ENCODE data around the gene DAAM2.

DAAM2 gene

DNA sequence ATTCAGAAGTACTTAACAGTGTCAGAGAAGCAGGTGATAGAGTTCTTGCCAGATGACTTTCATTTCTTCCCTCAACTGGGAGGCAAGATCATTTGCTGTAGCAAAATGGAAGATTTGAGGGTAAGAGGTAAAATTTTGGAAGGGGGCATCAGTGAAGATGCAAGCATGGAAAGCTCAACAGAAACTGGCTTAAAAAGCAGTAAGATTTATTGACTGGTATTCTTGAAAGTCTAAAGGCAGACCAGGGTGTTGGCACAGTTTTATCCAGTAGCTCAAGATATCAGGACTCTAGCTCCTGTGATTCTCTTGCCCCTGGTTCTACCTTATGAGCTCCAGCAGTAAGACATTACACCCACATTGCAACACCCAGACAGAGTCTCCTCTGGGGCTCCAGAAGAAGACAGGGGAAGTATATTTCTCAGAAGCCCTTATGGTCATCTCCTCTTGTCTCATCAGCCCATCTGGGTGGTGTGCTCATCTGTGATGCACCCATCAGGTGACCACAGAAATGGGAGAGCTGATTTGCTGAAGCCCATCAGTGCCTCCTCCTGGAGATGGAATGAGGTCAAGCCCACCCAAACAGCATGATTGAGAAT, 158.0 kb downstream of the DAAM2 start:
- Mint-ChIP-seq H3K4me3 (no peak overlapping the region), H3K4me1 (ENCODE audit: low read depth) (no peaks in the 10 kb centered on the region), H3K27ac (no peak overlapping the region), H3K36me3 (ENCODE audit: low read depth) (no peaks in the 10 kb centered on the region), H3K9me3 (no peaks in the 10 kb centered on the region), H3K27me3 (peaks cover 8% of the 10 kb centered on the region)
- no peak for DNase-seq

DNA sequence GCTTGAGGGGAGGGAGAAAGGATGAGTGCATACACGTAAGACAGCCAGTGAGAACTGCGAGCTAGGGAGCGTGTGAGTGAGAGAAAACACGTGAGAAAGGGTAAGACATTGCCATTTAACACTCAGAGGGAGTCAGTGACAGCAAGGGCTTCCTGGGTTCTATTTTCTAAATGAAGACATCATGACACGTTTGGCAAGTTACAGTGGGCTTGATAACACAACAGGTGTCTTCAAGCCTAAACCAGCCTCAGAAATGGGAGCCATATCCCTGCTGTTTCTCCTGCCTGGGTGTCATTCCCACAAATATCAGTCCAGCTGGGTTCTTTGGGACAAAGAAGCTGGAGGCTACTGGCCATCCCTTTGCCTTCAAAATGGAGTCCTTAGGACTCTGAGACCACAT, 159.0 kb downstream of the DAAM2 start:
- no peak for DNase-seq
- Mint-ChIP-seq H3K27me3 (peaks cover 11% of the 10 kb centered on the region), H3K4me3 (no peak overlapping the region), H3K36me3 (ENCODE audit: low read depth) (no peaks in the 10 kb centered on the region), H3K27ac (no peak overlapping the region), H3K4me1 (ENCODE audit: low read depth) (no peaks in the 10 kb centered on the region), H3K9me3 (no peaks in the 10 kb centered on the region)

DNA sequence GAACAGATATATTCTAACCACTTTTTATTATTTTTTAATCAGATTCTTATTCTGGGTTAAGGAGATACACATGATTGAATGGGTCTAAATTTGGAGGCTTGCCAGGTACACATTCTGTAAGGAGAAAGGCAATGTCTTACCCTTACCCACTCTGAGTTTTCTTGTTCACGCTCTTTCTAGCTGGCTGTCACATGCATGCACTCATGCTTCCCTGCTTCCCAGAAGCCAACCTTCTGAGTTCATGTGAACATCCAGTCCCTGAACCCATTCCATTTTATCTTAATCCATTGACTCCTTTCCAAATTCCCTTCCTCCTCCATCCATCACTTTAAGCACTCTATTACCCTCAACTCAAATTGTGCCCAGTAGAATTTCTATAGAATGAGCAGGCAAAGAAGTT, 159.5 kb downstream of the DAAM2 start:
- Mint-ChIP-seq H3K27me3 (peaks cover 15% of the 10 kb centered on the region), H3K4me3 (no peak overlapping the region), H3K27ac (no peak overlapping the region), H3K9me3 (no peaks in the 10 kb centered on the region), H3K4me1 (ENCODE audit: low read depth) (no peaks in the 10 kb centered on the region), H3K36me3 (ENCODE audit: low read depth) (no peaks in the 10 kb centered on the region)
- DNase-seq: no peak

DNA sequence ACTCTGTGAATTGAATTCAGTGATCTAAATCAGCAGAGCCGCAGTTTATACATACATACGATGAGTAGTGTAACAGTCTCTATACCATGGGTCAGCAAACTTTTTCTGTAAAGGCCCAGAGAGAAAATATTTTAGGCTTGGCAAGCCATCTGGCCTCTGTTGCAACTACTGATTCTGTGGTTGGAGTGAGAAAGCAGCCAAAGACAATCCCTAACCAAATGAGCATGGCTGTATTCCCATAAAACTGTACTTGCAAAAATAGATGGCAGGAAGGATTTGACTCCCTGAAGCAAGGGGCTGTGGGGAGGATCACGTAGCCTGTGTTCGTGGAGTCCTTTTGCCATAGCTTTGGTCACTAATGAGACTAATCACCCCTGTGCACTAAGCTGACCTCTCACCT, 160.0 kb downstream of the DAAM2 start:
- H3K27me3 Mint-ChIP-seq: peaks cover 18% of the 10 kb centered on the region
- H3K4me1 Mint-ChIP-seq (ENCODE audit: low read depth): no peaks in the 10 kb centered on the region
- H3K36me3 Mint-ChIP-seq (ENCODE audit: low read depth): no peaks in the 10 kb centered on the region
- no peaks in the 10 kb centered on the region for H3K9me3 Mint-ChIP-seq
- no peak overlapping the region for H3K4me3 Mint-ChIP-seq
- no peak overlapping the region for H3K27ac Mint-ChIP-seq
- DNase-seq: no peak

DNA sequence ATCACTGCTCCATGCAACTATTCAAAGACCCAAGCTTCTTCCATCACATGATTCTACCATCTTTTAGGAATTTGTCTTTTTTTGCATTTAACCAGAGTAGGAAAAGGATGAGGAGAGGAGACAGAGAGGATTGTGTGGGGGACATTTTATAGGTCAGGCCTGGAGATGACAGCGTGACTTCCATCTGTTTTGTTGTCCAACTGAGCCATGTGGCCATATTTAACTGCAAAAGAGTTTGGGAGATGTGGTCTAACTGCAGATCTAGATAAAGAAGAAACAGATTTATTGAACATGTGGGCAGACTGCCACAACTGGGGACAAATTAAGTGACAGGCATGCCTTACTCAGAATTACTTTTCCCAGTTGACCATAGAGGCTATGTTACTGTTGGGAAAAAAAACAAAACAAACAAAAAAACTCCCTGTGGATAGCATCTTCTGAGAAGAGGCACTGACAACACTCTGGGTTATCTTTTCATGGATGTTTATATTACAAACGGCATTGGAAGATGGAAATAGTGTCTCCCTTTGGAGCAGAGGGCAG, 161.0 kb downstream of the DAAM2 start:
- Mint-ChIP-seq H3K9me3 (no peaks in the 10 kb centered on the region), H3K4me3 (no peak overlapping the region)

More for the DNA sequence above, 161.0 kb downstream of the DAAM2 start:
- no peak overlapping the region for H3K27ac Mint-ChIP-seq
- peaks cover 10% of the 10 kb centered on the region for H3K27me3 Mint-ChIP-seq
- no peak for DNase-seq
- no peaks in the 10 kb centered on the region for H3K4me1 Mint-ChIP-seq (ENCODE audit: low read depth)
- no peaks in the 10 kb centered on the region for H3K36me3 Mint-ChIP-seq (ENCODE audit: low read depth)
